ENCODE measurements around the gene SLC22A6. TPM values are rescaled to one million over a fixed set of nuclear protein-coding genes. Genes with fewer than 3 reads are reported as not detected.

Gene SLC22A6
- total RNA-seq, 5 donors from 2014 or later (not counting 1 experiment from before 2014, with no cell fraction given) = not detected

DNA sequence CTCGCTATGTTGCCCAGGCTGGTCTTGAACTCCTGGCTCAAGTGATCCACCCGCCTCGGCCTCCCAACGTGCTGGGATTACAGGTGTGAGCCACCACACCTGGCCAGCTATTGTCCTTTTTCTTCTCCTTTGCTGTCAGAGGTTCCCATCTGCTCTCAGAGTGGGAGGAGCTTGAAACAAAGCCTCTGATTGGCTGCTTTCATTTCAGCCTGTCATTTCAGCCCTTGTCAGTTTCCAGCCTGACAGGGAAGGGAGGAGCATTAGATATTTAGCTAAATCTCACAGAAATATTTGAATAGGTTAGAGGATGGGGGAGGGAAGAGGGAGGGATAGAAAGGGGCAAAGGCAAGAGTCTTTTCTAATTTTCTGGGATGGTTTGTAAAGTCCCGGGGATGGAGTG lies 8.7 kb downstream of the SLC22A6 start:
- no peak for DNase-seq
- POLR2A ChIA-PET = interaction anchor here (0.6 to 0.7 kb wide), 2 partner anchors 8 to 95 kb away, joined by 3 to 7 read pairs; no protein-coding TSS in a partner anchor

DNA sequence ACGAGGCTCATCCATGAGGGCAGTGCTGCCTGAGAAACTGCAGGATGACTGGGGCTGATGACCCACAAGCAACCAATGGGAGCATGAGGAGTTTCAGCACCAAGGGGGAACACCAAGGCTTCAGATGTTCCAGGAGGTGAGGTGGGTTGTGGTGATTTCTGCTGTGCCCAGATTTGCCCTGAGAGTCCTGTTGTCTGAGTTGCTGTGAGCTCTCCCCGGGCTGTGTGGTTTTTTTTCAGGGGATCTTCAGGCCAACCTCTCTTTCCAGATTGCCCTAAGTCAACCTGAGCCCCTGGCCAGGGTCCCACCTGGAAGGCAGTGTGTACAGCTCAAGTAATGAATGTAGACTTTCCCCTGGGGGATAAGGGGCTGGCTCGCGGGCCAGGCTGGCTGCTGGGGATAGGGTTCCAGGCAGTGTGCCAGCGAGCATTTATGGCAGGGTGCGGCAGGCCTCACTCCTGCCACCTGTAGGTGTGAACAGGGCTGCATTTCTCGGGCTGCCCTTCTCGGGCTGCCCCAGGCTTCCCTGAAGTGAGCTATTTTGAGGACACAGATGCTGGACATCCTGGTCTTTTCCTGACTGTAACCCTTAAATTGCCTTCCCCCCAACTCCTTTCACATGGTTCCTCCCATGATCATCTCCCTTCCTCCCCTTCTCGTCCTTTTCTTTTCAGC lies 9.8 kb downstream of the SLC22A6 start:
- H3K36me3 Mint-ChIP-seq = no peaks in the 10 kb centered on the region
- H3K9me3 ChIP-seq = no peaks in the 10 kb centered on the region
- H3K4me1 ChIP-seq (ENCODE audit: control insufficient read depth in 1 of 2, extremely low read depth in 1 of 2, insufficient read depth in 2 of 2, low read length in 2 of 2) = no peaks in the 10 kb centered on the region
- H3K9me3 Mint-ChIP-seq = no peaks in the 10 kb centered on the region
- no peak overlapping the region for H3K4me3 Mint-ChIP-seq
- peaks cover 0 to 22% of the 10 kb centered on the region in 2 experiments for H3K27me3 ChIP-seq (replicated peaks in 1 of 2; ENCODE audit: control insufficient read depth in 2 of 2, extremely low read depth in 1 of 2, insufficient read depth in 2 of 2, low read length in 1 of 2)
- H3K27ac ChIP-seq (ENCODE audit: low read length) = no peak overlapping the region
- no peak overlapping the region for H3K4me3 ChIP-seq (ENCODE audit: control insufficient read depth in 1 of 2, extremely low read depth in 1 of 2, low read length in 1 of 2)
- ATAC-seq (replicated peaks in 1 of 4) (peak in 1 of 4 experiments; percentile 40), DNase-seq (peak in 3 of 35 experiments; percentile 4 to 23 (median 10))
- ChIA-PET POLR2A (no interaction called here), CTCF (interaction anchor here (0.6 to 1.5 kb wide), 5 partner anchors 13 to 580 kb away, joined by 3 to 7 read pairs (median 4); no protein-coding TSS in a partner anchor)
- H3K27ac Mint-ChIP-seq = no peak overlapping the region
- no peaks in the 10 kb centered on the region for H3K36me3 ChIP-seq (ENCODE audit: control insufficient read depth in 2 of 2, extremely low read depth in 1 of 2, insufficient read depth in 1 of 2, low read length in 1 of 2)
- H3K4me1 Mint-ChIP-seq = no peaks in the 10 kb centered on the region
- 14% methylated on average over 5 of the region's 9 CpGs for WGBS (ENCODE audit: insufficient coverage)
- H3K27me3 Mint-ChIP-seq = peaks cover 22 to 25% of the 10 kb centered on the region in 2 donors

More for the DNA sequence above, 8.7 kb downstream of the SLC22A6 start:
- Mint-ChIP-seq H3K27me3 (peaks cover 19 to 27% of the 10 kb centered on the region in 2 donors), H3K4me3 (no peak overlapping the region), H3K36me3 (no peaks in the 10 kb centered on the region), H3K4me1 (no peaks in the 10 kb centered on the region), H3K9me3 (peaks cover 0 to 4% (median 0%) of the 10 kb centered on the region in 3 donors), H3K27ac (no peak overlapping the region)
- H3K4me3 ChIP-seq (ENCODE audit: control insufficient read depth in 1 of 2, extremely low read depth in 1 of 2, low read length in 1 of 2) = no peak overlapping the region
- ATAC-seq (replicated peaks in 1 of 4) = no peak
- WGBS (ENCODE audit: insufficient coverage) = 88% methylated on average over 5 of the region's 5 CpGs
- H3K27ac ChIP-seq (ENCODE audit: low read length) = no peak overlapping the region
- H3K4me1 ChIP-seq (ENCODE audit: control insufficient read depth in 1 of 2, extremely low read depth in 1 of 2, insufficient read depth in 2 of 2, low read length in 2 of 2) = no peaks in the 10 kb centered on the region
- H3K27me3 ChIP-seq (replicated peaks in 1 of 2; ENCODE audit: control insufficient read depth in 2 of 2, extremely low read depth in 1 of 2, insufficient read depth in 2 of 2, low read length in 1 of 2) = peaks cover 0 to 26% of the 10 kb centered on the region in 2 experiments
- H3K36me3 ChIP-seq (ENCODE audit: control insufficient read depth in 2 of 2, extremely low read depth in 1 of 2, insufficient read depth in 1 of 2, low read length in 1 of 2) = no peaks in the 10 kb centered on the region
- no peaks in the 10 kb centered on the region for H3K9me3 ChIP-seq
- CTCF ChIA-PET = interaction anchor here in 1 of 2 donors (1.3 kb wide), 1 partner anchor 12 kb away, joined by 3 read pairs; no protein-coding TSS in a partner anchor

DNA sequence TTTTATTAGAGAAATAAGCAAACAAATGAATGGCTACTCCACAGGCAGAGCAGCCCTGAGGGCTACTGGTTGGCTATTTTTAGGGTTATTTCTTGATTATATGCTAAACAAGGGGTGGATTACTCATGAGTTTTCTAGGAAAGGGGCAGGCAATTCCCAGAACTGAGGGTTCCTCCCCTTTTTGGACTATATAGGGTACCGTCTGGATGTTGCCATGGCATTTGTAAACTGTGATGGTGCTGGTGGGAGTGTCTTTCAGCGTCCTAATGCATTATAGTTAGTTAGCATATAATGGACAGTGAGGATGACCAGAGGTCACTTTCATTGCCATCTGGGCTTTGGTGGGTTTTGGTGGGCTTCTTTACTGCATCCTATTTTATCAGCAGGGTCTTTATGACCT lies 19.2 kb downstream of the SLC22A6 start:
- Mint-ChIP-seq H3K4me3 (no peak overlapping the region), H3K27ac (no peak overlapping the region), H3K4me1 (no peaks in the 10 kb centered on the region), H3K9me3 (no peaks in the 10 kb centered on the region), H3K36me3 (no peaks in the 10 kb centered on the region), H3K27me3 (peaks cover 23 to 29% of the 10 kb centered on the region in 2 donors)
- DNase-seq (no peak), ATAC-seq (replicated peaks in 1 of 4) (no peak)
- WGBS (ENCODE audit: insufficient coverage) = no CpG with 5 or more reads among the region's 2 CpGs
- H3K4me3 ChIP-seq (ENCODE audit: control insufficient read depth in 1 of 2, extremely low read depth in 1 of 2, low read length in 1 of 2) = no peak overlapping the region
- CTCF ChIA-PET = no interaction called here
- no peaks in the 10 kb centered on the region for H3K9me3 ChIP-seq
- no peak overlapping the region for H3K27ac ChIP-seq (ENCODE audit: low read length)
- H3K36me3 ChIP-seq (ENCODE audit: control insufficient read depth in 2 of 2, extremely low read depth in 1 of 2, insufficient read depth in 1 of 2, low read length in 1 of 2) = no peaks in the 10 kb centered on the region
- H3K27me3 ChIP-seq (replicated peaks in 1 of 2; ENCODE audit: control insufficient read depth in 2 of 2, extremely low read depth in 1 of 2, insufficient read depth in 2 of 2, low read length in 1 of 2) = no peaks in the 10 kb centered on the region
- POLR2A ChIA-PET = no interaction called here
- no peaks in the 10 kb centered on the region for H3K4me1 ChIP-seq (ENCODE audit: control insufficient read depth in 1 of 2, extremely low read depth in 1 of 2, insufficient read depth in 2 of 2, low read length in 2 of 2)

DNA sequence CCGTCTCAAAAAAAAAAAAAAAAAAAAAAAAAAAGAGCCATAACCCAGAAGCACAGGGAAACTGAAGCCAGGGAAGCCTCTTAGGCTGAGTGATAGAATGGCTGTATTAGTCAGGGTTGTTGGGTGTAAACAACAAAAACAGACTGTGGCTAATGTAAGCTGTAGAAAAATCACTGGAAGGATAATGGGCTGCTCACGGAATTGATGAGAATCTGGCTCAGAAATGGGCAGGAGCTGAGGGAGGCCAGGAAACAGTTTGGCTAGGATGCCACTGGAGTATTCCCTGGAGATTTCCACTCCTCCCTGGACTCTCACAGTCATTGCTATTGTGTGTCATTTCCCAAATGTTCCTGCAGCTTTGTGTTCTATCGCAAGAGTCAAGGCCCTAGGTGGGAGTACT lies 22.4 kb downstream of the SLC22A6 start:
- peaks cover 2 to 8% (median 5%) of the 10 kb centered on the region in 3 donors for H3K4me1 Mint-ChIP-seq
- peaks cover 26 to 27% of the 10 kb centered on the region in 2 donors for H3K27me3 Mint-ChIP-seq
- no peak overlapping the region for H3K4me3 Mint-ChIP-seq
- peaks cover 0 to 6% of the 10 kb centered on the region in 2 experiments for H3K27me3 ChIP-seq (replicated peaks in 1 of 2; ENCODE audit: control insufficient read depth in 2 of 2, extremely low read depth in 1 of 2, insufficient read depth in 2 of 2, low read length in 1 of 2)
- ChIA-PET POLR2A (no interaction called here), CTCF (no interaction called here)
- 83% methylated on average over 1 of the region's 3 CpGs for WGBS (ENCODE audit: insufficient coverage)
- H3K4me3 ChIP-seq (ENCODE audit: control insufficient read depth in 1 of 2, extremely low read depth in 1 of 2, low read length in 1 of 2) = no peak overlapping the region
- H3K4me1 ChIP-seq (ENCODE audit: control insufficient read depth in 1 of 2, extremely low read depth in 1 of 2, insufficient read depth in 2 of 2, low read length in 2 of 2) = no peaks in the 10 kb centered on the region
- ATAC-seq (replicated peaks in 1 of 4) (no peak), DNase-seq (no peak)
- no peak overlapping the region for H3K27ac ChIP-seq (ENCODE audit: low read length)
- no peaks in the 10 kb centered on the region for H3K9me3 ChIP-seq
- H3K36me3 Mint-ChIP-seq = no peaks in the 10 kb centered on the region
- no peak overlapping the region for H3K27ac Mint-ChIP-seq
- H3K36me3 ChIP-seq (ENCODE audit: control insufficient read depth in 2 of 2, extremely low read depth in 1 of 2, insufficient read depth in 1 of 2, low read length in 1 of 2) = no peaks in the 10 kb centered on the region
- no peaks in the 10 kb centered on the region for H3K9me3 Mint-ChIP-seq

DNA sequence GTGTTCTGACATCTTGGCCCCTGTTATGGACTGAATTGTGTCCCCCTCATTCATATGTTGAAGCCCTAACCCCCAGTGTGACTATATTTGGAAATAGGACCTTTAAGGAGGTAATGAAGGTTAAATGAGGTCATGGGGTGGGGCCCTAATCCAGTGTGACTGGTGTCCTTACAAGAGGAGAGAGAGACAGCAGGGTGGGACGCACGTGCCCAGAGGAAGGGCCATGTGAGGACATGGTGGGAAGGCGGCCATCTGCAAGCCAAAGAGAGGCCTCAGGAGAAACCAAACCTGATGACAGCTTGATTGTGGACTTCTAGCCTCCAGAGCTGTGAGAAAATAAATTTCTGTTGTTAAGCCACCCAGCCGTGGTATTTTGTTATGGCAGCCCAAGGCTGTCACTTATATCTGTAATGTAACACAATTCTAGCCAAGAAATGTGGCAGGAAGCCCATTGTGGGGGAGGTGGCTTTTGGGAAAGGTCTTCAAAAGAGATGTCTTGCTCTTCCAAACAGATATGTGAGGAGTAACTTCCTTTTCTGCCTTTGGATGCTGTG lies 23.7 kb downstream of the SLC22A6 start:
- Histone ChIP-seq H3K4me1 (ENCODE audit: control insufficient read depth in 1 of 2, extremely low read depth in 1 of 2, insufficient read depth in 2 of 2, low read length in 2 of 2) (no peaks in the 10 kb centered on the region), H3K4me3 (ENCODE audit: control insufficient read depth in 1 of 2, extremely low read depth in 1 of 2, low read length in 1 of 2) (no peak overlapping the region), H3K27me3 (replicated peaks in 1 of 2; ENCODE audit: control insufficient read depth in 2 of 2, extremely low read depth in 1 of 2, insufficient read depth in 2 of 2, low read length in 1 of 2) (peaks cover 0 to 6% of the 10 kb centered on the region in 2 experiments), H3K9me3 (no peaks in the 10 kb centered on the region), H3K27ac (ENCODE audit: low read length) (no peak overlapping the region), H3K36me3 (ENCODE audit: control insufficient read depth in 2 of 2, extremely low read depth in 1 of 2, insufficient read depth in 1 of 2, low read length in 1 of 2) (no peaks in the 10 kb centered on the region)
- no peak for DNase-seq
- WGBS (ENCODE audit: insufficient coverage) = 84% methylated on average over 3 of the region's 4 CpGs
- Mint-ChIP-seq H3K36me3 (no peaks in the 10 kb centered on the region), H3K27me3 (peaks cover 21 to 23% of the 10 kb centered on the region in 2 donors), H3K9me3 (no peaks in the 10 kb centered on the region), H3K4me1 (peaks cover 2 to 8% (median 5%) of the 10 kb centered on the region in 3 donors), H3K4me3 (no peak overlapping the region), H3K27ac (no peak overlapping the region)
- ATAC-seq (replicated peaks in 1 of 4) = no peak
- POLR2A ChIA-PET = interaction anchor here in 1 of 2 donors (0.6 to 0.7 kb wide), 2 partner anchors 10 to 33 kb away, joined by 6 to 21 read pairs; no protein-coding TSS in a partner anchor
- CTCF ChIA-PET = interaction anchor here in 1 of 2 donors (0.6 kb wide), 2 partner anchors 9 to 60 kb away, joined by 3 read pairs; no protein-coding TSS in a partner anchor

DNA sequence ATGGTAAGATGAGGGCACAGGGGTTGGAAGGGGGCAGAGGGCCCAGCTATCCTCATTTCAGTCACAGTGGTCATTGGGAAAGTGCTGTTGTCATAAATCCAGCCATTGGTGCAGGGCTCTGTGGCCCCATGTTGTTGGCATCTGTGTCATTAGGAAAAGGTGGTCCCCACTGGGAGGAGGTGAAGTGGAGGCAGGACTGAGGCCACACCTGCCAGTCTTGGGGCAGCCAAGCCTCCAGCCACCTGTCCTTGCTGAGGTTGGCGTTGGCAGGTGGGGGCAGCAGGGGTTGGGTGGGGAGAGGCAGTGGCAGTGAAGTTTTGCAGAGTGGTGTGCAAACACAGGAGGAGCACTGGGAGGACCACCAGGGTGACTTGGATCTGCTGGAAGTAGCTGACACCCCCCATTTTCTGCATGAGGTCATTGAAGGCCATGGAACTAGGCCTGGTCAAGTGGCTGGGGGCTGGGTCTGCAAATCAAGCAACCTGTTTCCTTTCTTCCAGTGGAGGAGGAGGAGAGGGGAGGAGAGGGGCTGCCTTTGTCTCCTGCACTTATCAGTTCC lies 25.3 kb downstream of the SLC22A6 start:
- ChIA-PET POLR2A (no interaction called here), CTCF (no interaction called here)
- WGBS (ENCODE audit: insufficient coverage) = 50% methylated on average over 1 of the region's 1 CpG
- no peak overlapping the region for H3K4me3 Mint-ChIP-seq
- Histone ChIP-seq H3K27me3 (replicated peaks in 1 of 2; ENCODE audit: control insufficient read depth in 2 of 2, extremely low read depth in 1 of 2, insufficient read depth in 2 of 2, low read length in 1 of 2) (peaks cover 0 to 6% of the 10 kb centered on the region in 2 experiments), H3K4me1 (ENCODE audit: control insufficient read depth in 1 of 2, extremely low read depth in 1 of 2, insufficient read depth in 2 of 2, low read length in 2 of 2) (no peaks in the 10 kb centered on the region), H3K4me3 (ENCODE audit: control insufficient read depth in 1 of 2, extremely low read depth in 1 of 2, low read length in 1 of 2) (no peak overlapping the region), H3K27ac (ENCODE audit: low read length) (no peak overlapping the region), H3K9me3 (no peaks in the 10 kb centered on the region), H3K36me3 (ENCODE audit: control insufficient read depth in 2 of 2, extremely low read depth in 1 of 2, insufficient read depth in 1 of 2, low read length in 1 of 2) (no peaks in the 10 kb centered on the region)
- no peaks in the 10 kb centered on the region for H3K36me3 Mint-ChIP-seq
- no peak overlapping the region for H3K27ac Mint-ChIP-seq
- H3K27me3 Mint-ChIP-seq = peaks cover 18 to 19% of the 10 kb centered on the region in 2 donors
- no peaks in the 10 kb centered on the region for H3K9me3 Mint-ChIP-seq
- peaks cover 2 to 8% (median 5%) of the 10 kb centered on the region in 3 donors for H3K4me1 Mint-ChIP-seq
- no peak for DNase-seq
- no peak for ATAC-seq (replicated peaks in 1 of 4)

Measured in T-cell (primary cell).